Pancreas (tissue), 10 donors: ENCODE data around the gene HTT. TPM values are rescaled to one million over a fixed set of nuclear protein-coding genes. Genes with fewer than 3 reads are reported as not detected.

ENCODE experiments used
- ATAC-seq, 4 donors: fragments of 200-7000 bp; cut with Tn5 transposase; one replicate each; pipeline versions ENCODE4 v1.8.0 to v1.9.1; 2020; ENCODE audit warnings: mild to moderate bottlenecking in 4 of 4, moderate library complexity in 4 of 4
- DNase-seq, 6 donors: peaks; one replicate each; pipeline ENCODE4 v3.0.0-alpha.2; 2020
- FAIRE-seq: peaks from 2 replicates; lab custom pipeline; 2012; peaks lifted over from hg19 to GRCh38; lab: Jason Lieb, UNC
- H3K27ac ChIP-seq, 4 donors: fragments of 200-600 bp; sonication (generic); 1 replicate in 3 of 4; 2 replicates in 1 of 4; pipeline versions ENCODE4 v1.5.0 to v1.8.0; 2020
- H3K27me3 ChIP-seq, 4 donors: fragments of 200-600 bp; one replicate each; pipeline ENCODE4 v1.8.0; 2021
- H3K36me3 ChIP-seq, 3 donors: fragments of 200-600 bp; sonication (generic) in 1 of 3; one replicate each; pipeline versions ENCODE4 v1.5.0 to v1.8.0; 2020 to 2021
- H3K4me1 ChIP-seq, 3 donors: fragments of 200-600 bp; one replicate each; pipeline ENCODE4 v1.8.0; 2021
- H3K4me3 ChIP-seq, 4 donors: fragments of 200-600 bp; sonication (generic) in 2 of 4; one replicate each; pipeline versions ENCODE4 v1.5.0 to v1.8.0; 2020 to 2021
- H3K9me3 ChIP-seq, 4 donors: fragments of 200-600 bp; one replicate each; pipeline ENCODE4 v1.8.0; 2021
- WGBS, 2 donors: extraction: QIAGEN DNeasy Blood & Tissue Kit; methylation state at CpG; one replicate each; pipeline ENCODE4 v1.1.7; 2013; 5-methylcytosine and 5-hydroxymethylcytosine counted together
- intact Hi-C, 3 donors: fragments of 100-400 bp; cut with DNase I; formaldehyde crosslinking; loops; one replicate each; pipeline versions ENCODE4 v1.11.1 to v1.14.2; 2022
- polyA plus RNA-seq, 2 donors: library from polyadenylated mRNA; stranded (reverse); fragments of 200-250 nt; gene quantifications; one replicate each; pipeline ENCODE4 v1.2.3, GENCODE V29; 2013
- total RNA-seq, 6 donors: library from RNA; stranded (reverse); fragmentation: NEBNext Ultra II Directional in 4 of 6; extraction: Animal tissue kit (Norgen Biotek cat#: 25700) in 4 of 6; gene quantifications; one replicate each; pipeline versions ENCODE4 v1.2.1 to v1.2.4, GENCODE V29; 2021 to 2023
- TF ChIP-seq, protein P1 (sequence below), 4 donors: fragments of 200-600 bp; sonication (generic) in 3 of 4; IDR thresholded peaks; one replicate each; pipeline versions ENCODE4 v1.5.0 to v1.8.0; 2021; ENCODE audit warnings: antibody characterized with exemption in 4 of 4
- donor health status: healthy with polysubstance abuse.
- donor health status: DM: no; HTN: no; CAD: no; lungs with moderate emphysema.
- donor health status: DM: no; HTN: no; CAD: no.
- donor health status: control.
- donor health status: control.
- donor health status: Bipolar disorder and iron deficiency.
- donor health status: DM: yes; HTN: yes; CAD: no.
- donor health status: DM: no; HTN: no; CAD: no.
- donor health status: DM: no; HTN: no; CAD: no.
- donor health status: DM: yes; HTN: yes; CAD: no.

HTT gene
- total and polyA plus RNA-seq, 8 donors, result 23.1 to 55.2 (median 42.7) TPM

DNA sequence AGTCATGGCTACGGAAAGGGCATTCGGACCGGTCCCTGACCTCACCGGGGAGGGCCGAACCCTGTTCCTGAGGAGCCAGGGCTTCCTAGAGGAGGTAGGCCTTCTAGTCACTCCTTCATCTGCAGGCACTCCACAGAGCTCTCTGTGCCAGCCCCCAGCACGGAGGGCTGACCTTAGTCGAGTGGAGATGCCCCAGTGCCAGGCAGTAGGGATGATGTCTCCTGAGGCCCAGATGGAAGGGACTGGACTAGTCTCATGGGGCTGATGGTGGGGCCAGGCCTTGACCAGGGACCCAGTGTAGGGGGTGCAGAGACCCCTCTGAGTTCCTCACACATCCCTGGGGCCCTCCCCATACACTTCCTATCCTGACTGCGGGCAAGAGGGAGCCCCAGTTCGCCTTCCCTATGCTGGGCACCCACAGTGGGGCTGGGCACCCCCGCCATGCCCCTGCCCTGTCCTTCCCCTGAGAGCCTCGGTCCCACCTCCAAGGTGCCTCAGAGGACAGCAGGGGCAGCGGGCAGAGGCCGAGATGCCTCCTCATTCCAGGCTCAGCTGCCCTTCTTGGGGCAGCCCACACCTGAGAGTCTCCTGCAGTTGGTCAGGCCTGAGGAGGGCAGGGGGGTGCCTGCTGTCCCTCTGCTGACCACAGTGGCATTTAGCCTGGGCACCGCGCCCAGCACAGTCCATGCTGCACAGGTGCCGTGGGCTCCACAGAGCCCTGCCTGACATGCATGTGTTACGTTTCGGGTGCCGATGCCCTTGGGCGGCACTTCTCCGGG is 173.1 kb downstream of the HTT start:
- no peak for FAIRE-seq
- 88 to 91% methylated on average over 19 to 21 of the region's 21 CpGs for WGBS, 2 donors
- intact Hi-C loops, result no loop called here

DNA sequence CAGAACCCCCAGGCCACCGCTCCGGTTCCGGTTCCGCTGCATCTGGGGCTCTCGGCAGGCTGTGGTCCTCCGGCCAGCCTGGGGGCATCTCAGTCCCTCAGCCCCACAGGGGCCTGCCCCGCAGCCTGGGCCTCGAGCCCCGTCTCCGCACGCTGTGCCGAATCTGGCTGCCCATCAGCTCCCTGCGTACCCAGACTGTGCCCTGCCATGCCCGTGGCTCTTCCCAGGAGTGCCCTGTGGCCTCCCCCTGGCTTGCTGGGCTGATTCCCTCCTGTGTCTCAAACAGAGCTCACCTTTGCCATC is 173.6 kb downstream of the HTT start:
- FAIRE-seq, result no peak

More for the DNA sequence above, 173.1 kb downstream of the HTT start:
- TF ChIP-seq, protein P1, sequence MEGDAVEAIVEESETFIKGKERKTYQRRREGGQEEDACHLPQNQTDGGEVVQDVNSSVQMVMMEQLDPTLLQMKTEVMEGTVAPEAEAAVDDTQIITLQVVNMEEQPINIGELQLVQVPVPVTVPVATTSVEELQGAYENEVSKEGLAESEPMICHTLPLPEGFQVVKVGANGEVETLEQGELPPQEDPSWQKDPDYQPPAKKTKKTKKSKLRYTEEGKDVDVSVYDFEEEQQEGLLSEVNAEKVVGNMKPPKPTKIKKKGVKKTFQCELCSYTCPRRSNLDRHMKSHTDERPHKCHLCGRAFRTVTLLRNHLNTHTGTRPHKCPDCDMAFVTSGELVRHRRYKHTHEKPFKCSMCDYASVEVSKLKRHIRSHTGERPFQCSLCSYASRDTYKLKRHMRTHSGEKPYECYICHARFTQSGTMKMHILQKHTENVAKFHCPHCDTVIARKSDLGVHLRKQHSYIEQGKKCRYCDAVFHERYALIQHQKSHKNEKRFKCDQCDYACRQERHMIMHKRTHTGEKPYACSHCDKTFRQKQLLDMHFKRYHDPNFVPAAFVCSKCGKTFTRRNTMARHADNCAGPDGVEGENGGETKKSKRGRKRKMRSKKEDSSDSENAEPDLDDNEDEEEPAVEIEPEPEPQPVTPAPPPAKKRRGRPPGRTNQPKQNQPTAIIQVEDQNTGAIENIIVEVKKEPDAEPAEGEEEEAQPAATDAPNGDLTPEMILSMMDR (IDR thresholded peaks at IDR 0.05), result no peak
- Histone ChIP-seq H3K4me3 (no peak overlapping the region), H3K9me3 (no peaks in the 10 kb centered on the region), H3K27ac (no peak overlapping the region), H3K27me3 (no peaks in the 10 kb centered on the region), H3K4me1 (no peaks in the 10 kb centered on the region), H3K36me3 (no peaks in the 10 kb centered on the region)
- DNase-seq (peak in 1 of 6 donors; percentile 76), ATAC-seq (no peak)

DNA sequence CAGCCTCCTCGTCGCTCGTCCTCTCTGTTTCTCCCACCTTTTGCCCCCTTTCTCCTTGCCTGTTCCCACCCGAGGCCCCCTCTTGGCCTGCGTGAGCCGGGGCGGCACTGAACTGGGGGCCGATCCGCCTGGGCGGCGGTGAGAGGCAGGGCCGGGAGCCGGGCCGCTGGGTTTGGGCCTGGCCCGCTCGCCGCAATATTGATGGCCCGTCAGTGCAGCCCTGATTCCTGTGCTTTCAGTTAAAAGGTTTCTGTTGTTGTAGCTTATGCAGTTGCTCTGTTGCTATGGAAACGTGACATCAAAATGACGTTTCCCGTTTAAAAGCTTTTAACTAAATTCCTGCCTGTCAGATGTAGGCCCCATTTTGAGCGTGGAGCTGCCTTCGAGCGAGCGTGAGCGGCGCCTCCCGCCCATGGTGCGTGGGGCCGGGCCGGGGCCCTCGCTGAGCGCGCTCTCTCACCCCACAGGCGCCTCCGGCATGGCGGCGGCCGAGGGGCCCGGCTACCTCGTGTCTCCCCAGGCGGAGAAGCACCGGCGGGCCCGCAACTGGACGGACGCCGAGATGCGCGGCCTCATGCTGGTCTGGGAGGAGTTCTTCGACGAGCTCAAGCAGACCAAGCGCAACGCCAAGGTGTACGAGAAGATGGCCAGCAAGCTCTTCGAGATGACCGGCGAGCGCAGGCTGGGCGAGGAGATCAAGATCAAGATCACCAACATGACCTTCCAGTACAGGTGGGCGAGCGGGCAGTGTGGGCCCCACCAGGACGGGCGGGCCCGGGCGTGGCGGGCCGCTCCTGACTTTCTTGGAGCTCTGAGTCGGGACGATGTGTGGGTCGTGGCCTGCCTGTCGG is 174.6 kb downstream of the HTT start, which contains the start of gene MSANTD1:
TSS of gene MSANTD1 (plus strand) at position 349 of the 851 bp plus-strand sequence. CDS start at position 413, 64 bp downstream.
- intact Hi-C loops, result no loop called here
- no peak within 1 kb of the TSS for H3K4me3 ChIP-seq
- no peaks in the 10 kb centered on the region for H3K27me3 ChIP-seq
- ATAC-seq, result peak in 1 of 4 donors; percentile 21
- no peaks in the 10 kb centered on the region for H3K9me3 ChIP-seq
- H3K4me1 ChIP-seq, result no peaks in the 10 kb centered on the region
- no peaks in the 10 kb centered on the region for H3K36me3 ChIP-seq
- TF ChIP-seq, protein P1 (IDR thresholded peaks at IDR 0.05), result no peak
- DNase-seq, result peak in 2 of 6 donors; percentile 58 to 74
- no peak within 1 kb of the TSS for H3K27ac ChIP-seq
- no peak for FAIRE-seq
- WGBS, 2 donors, result 92% methylated on average over 71 to 72 of the region's 72 CpGs

More for the DNA sequence above, 173.6 kb downstream of the HTT start:
- H3K27ac ChIP-seq, result no peak overlapping the region
- H3K4me3 ChIP-seq, result no peak overlapping the region
- no peaks in the 10 kb centered on the region for H3K4me1 ChIP-seq
- H3K36me3 ChIP-seq, result no peaks in the 10 kb centered on the region
- H3K27me3 ChIP-seq, result no peaks in the 10 kb centered on the region
- TF ChIP-seq, protein P1 (IDR thresholded peaks at IDR 0.05), result no peak
- intact Hi-C loops, result no loop called here
- DNase-seq (no peak), ATAC-seq (no peak)
- no peaks in the 10 kb centered on the region for H3K9me3 ChIP-seq
- WGBS, 2 donors, result 96 to 98% methylated on average over 14 of the region's 14 CpGs

DNA sequence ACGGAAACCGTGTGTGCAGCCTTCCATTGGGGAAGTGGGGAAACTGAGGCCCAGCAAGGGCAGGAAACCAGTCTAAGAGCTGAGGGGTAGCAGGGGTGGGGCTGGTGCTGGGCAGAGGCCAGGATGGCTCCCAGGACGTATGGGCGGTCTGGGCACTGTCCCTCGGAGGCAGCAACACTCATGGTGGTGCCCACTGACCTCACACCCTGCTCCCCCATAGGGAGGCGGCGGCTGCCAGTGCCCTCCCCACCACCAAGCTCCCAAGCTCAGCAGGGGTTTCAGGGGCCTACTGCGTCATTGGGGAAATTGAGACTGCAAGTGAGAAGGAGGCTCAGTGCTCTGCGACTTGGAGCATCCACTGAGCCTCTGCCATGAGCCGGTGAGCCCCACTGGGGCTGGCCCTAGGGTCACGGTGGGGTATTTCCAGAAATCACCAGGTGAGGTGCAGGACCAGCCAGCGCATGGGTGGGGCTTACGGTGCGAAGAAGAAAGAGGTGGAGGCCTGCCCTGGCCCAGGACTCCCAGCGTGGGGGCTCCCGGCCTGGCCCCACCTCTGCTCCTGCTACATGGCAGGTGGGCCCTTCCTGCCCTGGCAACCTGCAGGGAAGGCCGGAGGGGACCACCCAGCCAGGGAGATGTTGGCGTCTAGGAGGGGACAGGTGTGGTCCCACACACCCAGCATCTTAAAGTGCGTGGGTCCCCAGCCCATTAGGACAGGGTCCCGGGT is 175.4 kb downstream of the HTT start:
- H3K4me3 ChIP-seq, result no peak overlapping the region
- TF ChIP-seq, protein P1 (IDR thresholded peaks at IDR 0.05), result no peak
- no peak for ATAC-seq
- no peak overlapping the region for H3K27ac ChIP-seq
- no peaks in the 10 kb centered on the region for H3K9me3 ChIP-seq
- no peaks in the 10 kb centered on the region for H3K36me3 ChIP-seq
- intact Hi-C loops, result no loop called here
- WGBS, 2 donors, result 89 to 94% methylated on average over 20 of the region's 20 CpGs
- H3K4me1 ChIP-seq, result no peaks in the 10 kb centered on the region
- FAIRE-seq, result no peak
- H3K27me3 ChIP-seq, result no peaks in the 10 kb centered on the region
- peak in 2 of 6 donors; percentile 49 to 72 for DNase-seq
